Lower leg skin (tissue), 4 donors: Measurements from ENCODE around the gene SYNGR3. TPM values are rescaled to one million over a fixed set of nuclear protein-coding genes. Genes with fewer than 3 reads are reported as not detected.
A peak's percentile ranks its signal among the peaks of the same experiment; 100 is the strongest.

ENCODE experiments used
- DNase-seq, 2 donors: peaks; one replicate each; pipeline ENCODE4 v3.0.0-alpha.2; 2019; ENCODE audit warnings: low spot score in 2 of 2
- H3K4me3 ChIP-seq: fragments of 200-600 bp; sonication (generic); 2 replicates; pipeline ENCODE4 v1.5.1; 2017; ENCODE audit warnings: mild to moderate bottlenecking, low read depth; ENCODE audit not compliant: poor library complexity, severe bottlenecking
- CTCF ChIP-seq, 3 donors: fragments of 450-650 bp; IDR thresholded peaks; one replicate each; pipeline ENCODE4 v1.5.1; 2016; ENCODE audit warnings: antibody characterized with exemption in 3 of 3, mild to moderate bottlenecking in 3 of 3, moderate library complexity in 2 of 3
- POLR2A ChIP-seq, 2 donors: fragments of 450-650 bp; IDR thresholded peaks; one replicate each; pipeline ENCODE4 v1.6.1; 2016 to 2017; ENCODE audit warnings: antibody characterized with exemption in 2 of 2, mild to moderate bottlenecking in 1 of 2, moderate library complexity in 1 of 2
- WGBS, 2 donors: methylation state at CpG; one replicate each; pipeline ENCODE4 v1.1.5; 2018; 5-methylcytosine and 5-hydroxymethylcytosine counted together
- intact Hi-C: fragments of 100-400 bp; cut with DNase I; formaldehyde crosslinking; loops from one replicate; pipeline ENCODE4 v1.15.0; 2023; ENCODE audit warnings: low total_unique reads
- total RNA-seq, 4 donors: library from RNA; depleted of rRNA; stranded (reverse); fragments of >200 nt; gene quantifications; one replicate each; pipeline ENCODE4 v1.1.0, GENCODE V29; 2016

The SYNGR3 gene
- total RNA-seq, 4 donors from 2014 or later, result 0.72 to 1.1 (median 0.78) TPM; not detected in 1

- DNase-seq, result no peak
- intact Hi-C loops, result no loop called here
- TF ChIP-seq POLR2A (IDR thresholded peaks at IDR 0.05) (no peak), CTCF (IDR thresholded peaks at IDR 0.05) (no peak)
- 1 to 4% methylated on average over 42 to 43 of the region's 50 CpGs for WGBS, 2 donors
- H3K4me3 ChIP-seq, result no peak overlapping the region
Observed at GRCh38 chr16:1990351-1991134, 773 bp downstream of the SYNGR3 start.

- DNase-seq, result no peak
- H3K4me3 ChIP-seq, result no peak overlapping the region
- 3 to 6% methylated on average over 12 to 18 of the region's 18 CpGs for WGBS, 2 donors
- TF ChIP-seq CTCF (IDR thresholded peaks at IDR 0.05) (no peak), POLR2A (IDR thresholded peaks at IDR 0.05) (no peak)
- intact Hi-C loops, result no loop called here
Observed at GRCh38 chr16:1991135-1991551, 1.4 kb downstream of the SYNGR3 start.

GRCh38 chr16:1991588-1991947 is 1.8 kb downstream of the SYNGR3 start:
- intact Hi-C loops, result no loop called here
- no peak for DNase-seq
- WGBS, 2 donors, result 10 to 18% methylated on average over 15 to 20 of the region's 22 CpGs
- no peak for TF ChIP-seq CTCF (IDR thresholded peaks at IDR 0.05)
- TF ChIP-seq POLR2A (IDR thresholded peaks at IDR 0.05), result no peak
- H3K4me3 ChIP-seq, result no peak overlapping the region

- 0 to 21% methylated on average over 18 to 39 of the region's 96 CpGs for WGBS, 2 donors
- intact Hi-C loops, result no loop called here
- peak; percentile 92 to 98 for DNase-seq
- TF ChIP-seq POLR2A (IDR thresholded peaks at IDR 0.05) (no peak), CTCF (IDR thresholded peaks at IDR 0.05) (no peak)
- H3K4me3 ChIP-seq, result no peak overlapping the region
Observed at GRCh38 chr16:1991948-1992703, 2.4 kb downstream of the SYNGR3 start.

GRCh38 chr16:1992704-1993317 is 3.0 kb downstream of the SYNGR3 start:
- WGBS, 2 donors, result 50 to 81% methylated on average over 18 to 42 of the region's 50 CpGs
- TF ChIP-seq POLR2A (IDR thresholded peaks at IDR 0.05) (no peak), CTCF (IDR thresholded peaks at IDR 0.05) (no peak)
- DNase-seq, result no peak
- intact Hi-C loops, result no loop called here
- no peak overlapping the region for H3K4me3 ChIP-seq
